Measurements from ENCODE around the gene ADCYAP1R1. TPM values are rescaled to one million over a fixed set of nuclear protein-coding genes. Genes with fewer than 3 reads are reported as not detected.

The ADCYAP1R1 gene
- total and polyA plus RNA-seq, 2 of the 8 experiments (the other 6 are each of a cell fraction or from before 2014, with no cell fraction given), result 14.4 to 14.6 TPM

GRCh38 chr7:31100871-31101270 lies 48.8 kb downstream of the ADCYAP1R1 start (continued):
- no peak for TF ChIP-seq CHD7 (IDR thresholded peaks at IDR 0.05; ENCODE audit: insufficient replicate concordance, low read length)
- TF ChIP-seq CBX8 (IDR thresholded peaks at IDR 0.05; ENCODE audit: borderline replicate concordance, low read depth, low read length), result no peak
- TF ChIP-seq SP2 (IDR thresholded peaks at IDR 0.05; ENCODE audit: low read length), result no peak
- TF ChIP-seq JUN (IDR thresholded peaks at IDR 0.05; ENCODE audit: low read depth, low read length), result no peak
- TF ChIP-seq CBX5 (IDR thresholded peaks at IDR 0.05; ENCODE audit: low read depth, low read length), result no peak
- no peak for TF ChIP-seq RAD21 (IDR thresholded peaks at IDR 0.05 in 1 of 2, conservative IDR thresholded peaks at IDR 0.05 in 1 of 2; ENCODE audit: low read depth in 2 of 2, low read length in 2 of 2)
- TF ChIP-seq SP1 (IDR thresholded peaks at IDR 0.05; ENCODE audit: low read depth, low read length), result no peak
- TF ChIP-seq HDAC2 (IDR thresholded peaks at IDR 0.05; ENCODE audit: borderline replicate concordance in 1 of 2, low read depth in 2 of 2, low read length in 2 of 2), result no peak
